Ovary (tissue), 3 donors: ENCODE data around the gene KCNJ4.

Experiments
- POLR2A ChIP-seq: fragments of 450-650 bp; IDR thresholded peaks from one replicate; pipeline ENCODE4 v1.6.1; 2017; ENCODE audit warnings: antibody characterized with exemption, mild to moderate bottlenecking, moderate library complexity
- TF ChIP-seq, protein P1 (sequence below), 3 donors: fragments of 450-650 bp in 2 of 3; fragments of 200-600 bp in 1 of 3; IDR thresholded peaks; one replicate each; pipeline versions ENCODE4 v1.5.1 to v1.8.0; 2016 to 2022; ENCODE audit warnings: antibody characterized with exemption in 3 of 3, mild to moderate bottlenecking in 1 of 3
- donor health status: DM: no; HTN: no; CAD: no.

DNA sequence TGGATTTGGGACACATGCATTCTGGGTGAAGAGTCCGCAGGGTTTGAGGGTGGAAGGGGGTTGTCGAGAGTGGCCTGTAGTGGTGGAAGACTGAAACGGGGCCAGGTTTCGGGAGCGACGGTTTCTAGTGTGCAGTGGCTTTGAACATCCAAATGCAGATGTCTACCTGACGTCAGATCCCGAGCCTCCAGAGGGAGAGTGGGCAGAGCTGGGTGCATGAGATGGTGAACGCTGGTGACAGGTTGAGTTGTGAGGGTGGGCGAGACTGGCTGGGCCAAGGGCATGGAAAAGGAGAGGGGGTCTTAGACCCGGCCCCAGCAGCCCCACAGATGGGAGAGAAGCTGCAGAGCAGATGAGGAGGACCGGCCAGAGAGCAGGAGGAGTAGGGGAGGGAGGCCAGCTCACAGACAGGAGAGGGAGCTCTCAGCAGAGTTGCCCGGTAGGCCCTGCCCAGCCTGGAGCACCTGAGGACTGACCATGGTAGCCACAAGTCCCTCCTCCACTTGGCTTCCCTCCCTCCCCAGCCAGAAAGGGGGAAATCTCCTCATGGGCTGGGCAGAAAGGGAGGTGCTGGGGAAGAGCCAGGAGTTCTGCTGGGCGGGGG lies 14.2 kb downstream of the KCNJ4 start:
- no peak for TF ChIP-seq POLR2A
- TF ChIP-seq, protein P1, sequence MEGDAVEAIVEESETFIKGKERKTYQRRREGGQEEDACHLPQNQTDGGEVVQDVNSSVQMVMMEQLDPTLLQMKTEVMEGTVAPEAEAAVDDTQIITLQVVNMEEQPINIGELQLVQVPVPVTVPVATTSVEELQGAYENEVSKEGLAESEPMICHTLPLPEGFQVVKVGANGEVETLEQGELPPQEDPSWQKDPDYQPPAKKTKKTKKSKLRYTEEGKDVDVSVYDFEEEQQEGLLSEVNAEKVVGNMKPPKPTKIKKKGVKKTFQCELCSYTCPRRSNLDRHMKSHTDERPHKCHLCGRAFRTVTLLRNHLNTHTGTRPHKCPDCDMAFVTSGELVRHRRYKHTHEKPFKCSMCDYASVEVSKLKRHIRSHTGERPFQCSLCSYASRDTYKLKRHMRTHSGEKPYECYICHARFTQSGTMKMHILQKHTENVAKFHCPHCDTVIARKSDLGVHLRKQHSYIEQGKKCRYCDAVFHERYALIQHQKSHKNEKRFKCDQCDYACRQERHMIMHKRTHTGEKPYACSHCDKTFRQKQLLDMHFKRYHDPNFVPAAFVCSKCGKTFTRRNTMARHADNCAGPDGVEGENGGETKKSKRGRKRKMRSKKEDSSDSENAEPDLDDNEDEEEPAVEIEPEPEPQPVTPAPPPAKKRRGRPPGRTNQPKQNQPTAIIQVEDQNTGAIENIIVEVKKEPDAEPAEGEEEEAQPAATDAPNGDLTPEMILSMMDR (IDR thresholded peaks at IDR 0.05), result no peak
